GM21576 (cell line): ENCODE results near the gene SNTG2.

ENCODE experiments used
- ATAC-seq: cut with Tn5 transposase; IDR thresholded peaks from one replicate; pipeline ENCODE4 v1.9.1; 2021; ENCODE audit warnings: mild to moderate bottlenecking, moderate library complexity; ENCODE audit not compliant: unreplicated experiment

Gene SNTG2

DNA sequence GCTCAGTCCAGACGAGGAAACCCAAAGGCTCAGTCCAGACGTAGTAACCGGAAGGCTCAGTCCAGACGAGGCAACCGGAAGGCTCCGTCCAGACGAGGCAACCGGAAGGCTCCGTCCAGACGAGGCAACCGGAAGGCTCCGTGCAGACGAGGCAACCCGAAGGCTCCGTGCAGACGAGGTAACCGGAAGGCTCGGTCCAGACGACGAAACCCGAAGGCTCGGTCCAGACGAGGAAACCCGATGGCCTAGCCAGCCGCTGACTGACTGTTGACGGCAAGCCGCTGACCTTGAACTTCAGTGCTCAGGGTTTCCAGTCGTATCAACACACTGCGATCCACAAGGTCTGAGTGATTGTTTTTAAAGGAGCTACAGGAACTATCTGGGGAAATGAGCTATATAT lies 312.0 kb downstream of the SNTG2 start:
- ATAC-seq = no peak

DNA sequence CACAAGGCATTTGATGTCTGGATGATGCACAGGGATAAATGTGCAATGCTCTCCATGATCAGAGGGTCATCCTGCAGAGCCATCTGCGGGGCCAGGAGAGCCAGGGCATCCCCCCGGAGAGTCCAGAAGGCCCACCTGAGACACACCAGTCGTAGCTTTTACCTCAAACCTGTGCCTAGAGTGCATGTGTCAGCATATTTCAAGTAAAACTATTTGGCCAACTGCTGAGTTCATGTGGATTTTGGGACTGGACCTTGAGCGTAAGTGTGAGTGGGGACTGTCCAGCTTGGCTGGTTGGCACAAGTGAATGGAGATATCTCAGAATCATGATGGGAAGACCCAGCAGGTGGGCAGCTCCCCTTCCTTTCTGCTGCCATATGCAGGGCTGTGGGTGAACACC lies 314.8 kb downstream of the SNTG2 start:
- no peak for ATAC-seq

- ATAC-seq = no peak
Measured at GRCh38 chr2:1266351-1266750, 315.7 kb downstream of the SNTG2 start.

- no peak for ATAC-seq
Measured at GRCh38 chr2:1268034-1268433, 317.4 kb downstream of the SNTG2 start.

DNA sequence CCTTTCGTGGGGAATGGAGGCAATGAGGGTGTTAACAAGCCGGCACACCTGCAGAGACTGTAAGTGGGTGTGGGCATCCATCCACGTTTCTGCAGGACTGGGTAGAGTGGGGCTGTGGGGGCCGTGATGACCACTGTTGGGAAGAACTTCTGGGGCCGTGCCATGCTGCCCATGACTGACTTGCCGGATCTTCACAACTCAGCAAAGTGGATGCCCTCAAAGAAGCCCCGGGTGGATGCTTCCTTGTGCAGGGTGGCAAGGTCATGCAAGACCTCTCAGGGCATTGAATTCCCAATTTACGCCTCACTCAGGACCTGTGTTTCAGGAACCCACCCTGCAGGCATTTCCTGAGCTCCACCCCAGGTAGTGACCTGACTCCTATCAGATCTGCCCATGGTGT lies 319.2 kb downstream of the SNTG2 start:
- no peak for ATAC-seq

DNA sequence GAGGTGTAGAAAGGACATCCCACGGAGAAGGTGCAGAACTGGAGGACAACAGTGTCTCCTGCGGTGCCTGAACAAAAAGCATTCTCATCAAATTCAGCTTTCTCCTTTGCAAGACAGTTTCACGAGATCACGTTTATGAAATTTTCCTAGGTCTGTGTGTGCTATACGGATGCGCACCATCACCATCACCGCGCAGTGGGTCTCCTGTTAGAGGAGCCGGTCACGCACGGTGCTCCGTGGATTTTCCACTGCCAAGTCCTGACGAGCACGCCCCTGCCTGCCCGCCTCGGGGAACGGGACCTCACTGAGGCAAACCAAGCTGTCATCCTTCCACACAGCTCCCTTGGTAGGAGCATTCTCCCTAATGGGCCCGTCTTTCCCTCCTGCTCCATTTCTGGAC lies 322.2 kb downstream of the SNTG2 start:
- ATAC-seq = no peak

DNA sequence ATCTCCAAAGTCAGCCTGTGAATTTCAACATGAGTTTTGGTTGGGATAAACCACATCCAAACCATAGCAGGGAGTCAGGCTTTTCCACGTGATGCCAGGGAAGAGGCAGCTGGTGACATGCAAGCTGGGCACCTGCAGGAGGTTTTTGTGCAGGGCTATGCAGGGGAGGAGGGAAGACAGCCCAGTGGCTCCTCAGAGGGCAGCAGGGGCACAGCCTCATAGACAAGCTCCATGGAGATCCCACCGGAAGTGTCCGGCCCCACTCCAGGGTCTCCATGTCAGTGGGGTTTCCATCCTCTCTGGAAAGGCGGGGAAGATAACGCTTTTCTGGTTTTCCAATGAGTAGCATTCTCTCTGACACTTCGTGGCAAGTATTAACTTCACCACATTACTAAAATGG lies 327.0 kb downstream of the SNTG2 start:
- ATAC-seq = no peak

- ATAC-seq = no peak
Measured at GRCh38 chr2:1278125-1278524, 327.5 kb downstream of the SNTG2 start.

DNA sequence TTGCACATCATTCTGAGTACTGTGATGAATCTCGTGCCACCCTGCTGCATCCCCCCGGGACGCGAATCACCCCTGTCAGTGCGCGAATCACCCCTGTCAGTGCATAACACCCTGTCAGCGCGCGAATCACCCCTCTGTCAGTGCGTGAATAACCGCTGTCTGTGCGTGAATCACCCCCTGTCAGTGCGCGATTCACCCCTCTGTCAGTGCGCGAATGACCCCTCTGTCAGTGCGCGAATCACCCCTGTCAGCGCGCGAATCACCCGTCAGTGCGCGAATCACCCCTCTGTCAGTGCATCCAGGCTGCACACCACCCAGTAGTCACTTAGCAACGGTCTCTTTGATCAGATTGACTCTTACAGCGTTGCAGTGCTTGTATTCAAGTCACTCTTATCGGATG lies 328.2 kb downstream of the SNTG2 start:
- ATAC-seq = no peak

GRCh38 chr2:1282552-1282951 lies 331.9 kb downstream of the SNTG2 start:
- ATAC-seq = no peak

DNA sequence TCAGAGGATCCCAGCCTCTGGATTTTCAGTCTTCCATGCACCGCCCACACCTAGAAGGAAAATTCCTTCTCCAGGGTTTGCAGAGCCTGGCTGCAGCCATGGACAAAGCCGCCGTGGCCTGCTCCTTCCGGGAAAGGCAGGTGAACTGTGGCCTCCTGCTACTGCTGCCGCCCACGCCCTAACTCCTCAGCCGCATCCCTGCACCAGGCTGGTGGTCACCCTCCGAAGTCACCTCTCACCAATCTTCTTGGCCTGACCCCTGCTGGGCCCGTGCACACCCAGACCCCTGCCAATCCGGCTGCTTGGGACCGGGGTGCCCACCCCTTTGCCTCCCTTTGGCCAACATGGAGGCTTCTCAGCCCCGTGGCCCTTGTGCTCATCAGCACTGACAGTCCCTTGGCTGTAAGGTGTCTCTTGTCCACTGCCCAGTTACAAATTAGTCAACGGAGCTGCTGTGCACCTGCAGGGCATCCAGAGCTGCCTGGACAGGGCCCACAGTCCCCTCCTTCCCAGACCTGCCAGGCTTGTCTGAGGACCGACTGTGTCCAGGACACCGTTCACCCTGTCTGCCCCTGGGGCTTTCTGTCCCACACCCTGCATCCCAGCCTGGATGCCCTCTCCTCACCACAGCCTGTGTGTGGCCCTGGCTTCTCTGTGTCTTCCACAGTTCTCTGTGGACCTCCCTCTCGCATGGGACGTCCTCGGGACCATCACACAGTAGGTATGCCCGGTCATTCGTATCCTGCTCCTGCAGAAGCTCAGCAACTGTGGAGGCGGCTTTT lies 332.6 kb downstream of the SNTG2 start:
- no peak for ATAC-seq

GRCh38 chr2:1283871-1284270 lies 333.2 kb downstream of the SNTG2 start:
- ATAC-seq = no peak

DNA sequence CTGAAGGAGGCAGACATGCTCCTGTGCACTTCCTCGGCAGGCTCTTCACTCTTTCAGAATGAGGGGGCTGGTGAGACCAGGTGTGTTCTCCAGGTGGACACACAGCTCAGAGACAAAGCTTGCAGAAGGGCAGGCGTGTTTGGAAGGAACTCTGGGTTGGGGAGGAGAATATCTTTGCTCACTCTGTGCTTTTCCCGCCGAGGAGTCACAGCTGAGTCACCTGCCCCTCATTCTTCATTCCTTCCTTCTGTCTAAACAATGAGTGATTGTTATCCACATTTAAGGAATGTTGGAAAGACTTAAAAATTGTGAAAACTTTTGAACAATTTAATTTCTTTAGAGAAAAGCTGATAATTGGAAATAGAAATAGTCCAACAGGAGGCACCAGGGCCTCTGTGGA lies 336.3 kb downstream of the SNTG2 start:
- ATAC-seq = no peak

- ATAC-seq = no peak
Measured at GRCh38 chr2:1287427-1287826, 336.8 kb downstream of the SNTG2 start.

- ATAC-seq = no peak
Measured at GRCh38 chr2:1294900-1295299, 344.3 kb downstream of the SNTG2 start.

DNA sequence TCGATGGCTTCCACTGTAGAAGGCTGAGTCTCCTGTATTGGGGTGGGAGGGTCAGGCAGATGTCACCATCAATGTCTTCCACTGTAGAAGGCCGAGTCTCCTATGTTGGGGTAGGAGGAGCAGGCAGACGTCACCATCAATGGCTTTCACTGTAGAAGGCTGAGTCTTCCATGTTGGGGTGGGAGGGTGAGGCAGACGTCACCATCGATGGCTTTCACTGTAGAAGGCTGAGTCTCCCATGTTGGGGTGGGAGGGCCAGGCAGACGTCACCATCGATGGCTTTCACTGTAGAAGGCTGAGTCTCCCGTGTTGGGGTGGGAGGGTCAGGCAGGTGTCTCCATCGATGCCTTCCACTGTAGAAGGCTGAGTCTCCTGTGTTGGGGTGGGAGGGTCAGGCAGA lies 345.1 kb downstream of the SNTG2 start:
- ATAC-seq = no peak

DNA sequence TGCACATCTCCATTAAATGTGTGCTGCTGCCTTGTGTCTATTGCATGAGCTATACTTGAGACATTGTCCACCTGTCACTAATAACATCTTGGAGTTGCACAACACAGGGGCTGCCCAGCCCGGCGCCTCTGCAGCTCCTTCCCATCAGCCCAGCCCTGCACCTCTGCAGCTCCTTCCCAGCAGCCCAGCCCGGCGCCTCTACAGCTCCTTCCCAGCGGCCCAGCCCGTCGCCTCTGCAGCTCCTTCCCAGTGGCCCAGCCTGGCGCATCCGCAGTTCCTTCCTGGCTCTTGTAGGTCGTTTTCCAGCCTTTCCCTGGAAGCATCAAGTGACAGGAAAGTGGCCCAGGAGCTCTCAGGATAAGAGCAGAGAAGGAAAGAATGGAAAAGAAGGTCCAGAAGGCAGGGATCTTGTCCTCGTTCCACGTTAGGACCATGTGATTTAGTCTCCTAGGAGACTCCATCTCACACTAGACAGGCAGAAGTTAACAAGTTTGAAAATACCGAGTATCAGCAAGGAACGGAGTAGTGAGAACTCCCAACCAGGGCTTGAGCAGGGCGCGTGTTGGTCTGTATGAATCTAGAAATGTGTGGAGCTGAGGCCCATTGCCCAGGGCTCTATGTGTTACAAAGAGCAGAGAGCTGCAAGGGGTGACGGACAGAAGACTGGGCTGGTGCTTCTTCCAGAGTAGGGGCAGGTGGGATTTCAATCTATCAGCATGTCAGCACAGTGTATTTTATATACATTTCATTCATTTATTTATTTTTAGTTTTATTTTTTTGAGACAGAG lies 346.9 kb downstream of the SNTG2 start:
- ATAC-seq = no peak

DNA sequence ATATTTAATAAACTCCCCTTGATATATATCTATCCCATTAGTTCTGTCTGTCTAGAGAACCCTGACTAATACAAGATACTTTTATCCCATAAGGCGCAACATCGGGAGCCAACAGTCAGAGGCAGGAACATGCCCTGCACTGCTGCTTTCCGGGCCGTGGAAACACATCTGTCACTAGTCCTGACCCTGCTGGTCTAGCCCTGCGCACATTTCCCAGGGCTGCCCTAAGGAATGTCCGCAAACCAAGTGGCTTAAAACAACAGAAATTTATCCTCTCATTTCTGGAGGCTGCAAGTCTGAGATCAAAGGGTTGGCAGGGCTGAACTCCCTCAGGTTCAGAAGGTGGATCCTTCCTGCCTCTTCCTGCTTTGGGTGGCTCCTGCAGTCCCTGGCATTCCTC lies 348.4 kb downstream of the SNTG2 start:
- no peak for ATAC-seq

- ATAC-seq = no peak
Measured at GRCh38 chr2:1300284-1300683, 349.6 kb downstream of the SNTG2 start.

DNA sequence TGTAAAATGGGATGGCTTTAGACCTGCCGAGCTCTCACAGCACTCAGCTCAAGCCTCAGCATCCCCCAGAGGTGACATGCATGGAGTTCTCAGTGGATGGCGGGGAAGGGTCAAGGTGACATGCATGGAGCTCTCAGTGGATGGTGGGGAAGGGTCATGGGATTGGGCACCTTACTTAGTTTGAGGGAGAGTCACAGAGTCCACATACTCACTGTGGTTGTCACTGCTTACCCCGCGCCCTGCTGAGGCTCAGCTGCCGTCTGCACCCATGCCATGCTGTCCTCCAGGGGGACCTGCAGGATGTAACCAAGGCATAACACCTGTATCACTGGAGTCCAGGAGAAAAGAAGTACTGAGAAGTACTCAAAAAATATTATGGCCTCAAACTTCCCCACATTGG lies 350.4 kb downstream of the SNTG2 start:
- no peak for ATAC-seq

DNA sequence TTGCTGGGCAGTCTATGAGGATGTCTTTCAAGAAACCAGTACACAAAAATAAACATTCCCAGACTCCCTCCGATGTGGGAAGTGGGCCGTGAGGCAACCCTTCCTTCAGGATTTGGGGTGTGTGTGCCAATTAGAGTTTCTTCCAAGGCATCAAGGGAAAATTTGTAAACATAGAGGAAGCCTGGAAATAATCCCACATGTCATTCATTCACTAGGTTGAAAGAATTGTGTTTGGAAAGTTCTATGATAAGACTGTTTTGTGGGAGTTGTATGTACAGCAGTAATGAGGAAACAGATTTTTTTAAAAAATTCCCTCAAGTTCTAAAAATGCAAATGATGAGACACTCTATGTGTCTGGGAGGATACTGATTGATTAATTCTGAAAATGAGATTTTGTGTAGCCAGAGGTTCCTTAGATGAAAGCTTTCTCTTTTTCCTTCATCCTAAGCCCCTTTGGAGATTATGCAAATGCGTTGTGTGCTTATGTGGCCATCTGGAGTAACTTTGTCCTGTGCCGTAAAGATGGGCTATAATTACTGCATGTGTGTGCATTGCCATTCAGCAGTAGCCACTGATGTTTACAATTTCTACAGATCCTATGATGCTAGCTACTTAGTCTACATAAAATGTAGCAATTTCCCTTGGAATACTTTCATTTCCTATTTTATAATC lies 354.8 kb downstream of the SNTG2 start:
- ATAC-seq = no peak
